ENCODE data around the gene PIK3CD. TPM values are rescaled to one million over a fixed set of nuclear protein-coding genes. Genes with fewer than 3 reads are reported as not detected.

The PIK3CD gene
- polyA plus RNA-seq, 4 donors, result 1.8 to 16.8 (median 3.6) TPM

- no peak for DNase-seq
These were observed 79.6 kb downstream of the PIK3CD start for GRCh38 chr1:9731051-9731537.

GRCh38 chr1:9731561-9731960 is 80.0 kb downstream of the PIK3CD start:
- FAIRE-seq (no peak), DNase-seq (no peak)
- WGBS, 3 donors, result 94 to 97% (median 95%) methylated on average over 18 of the region's 18 CpGs
- H3K9me3 ChIP-seq (ENCODE audit: control insufficient read depth in 2 of 2, insufficient read depth in 1 of 2, low read depth in 1 of 2, low read length in 1 of 2), result no peaks in the 10 kb centered on the region
- H3K27me3 ChIP-seq (ENCODE audit: control insufficient read depth in 3 of 3, insufficient read depth in 3 of 3, low read length in 3 of 3), result no peaks in the 10 kb centered on the region
- H3K4me1 ChIP-seq (ENCODE audit: control insufficient read depth in 3 of 3, insufficient read depth in 2 of 3, low read depth in 1 of 3, low read length in 2 of 3), result no peaks in the 10 kb centered on the region
- no peak overlapping the region for H3K4me3 ChIP-seq (ENCODE audit: low read depth in 1 of 3, low read length in 3 of 3)
- H3K36me3 ChIP-seq (ENCODE audit: control insufficient read depth in 3 of 3, insufficient read depth in 2 of 3, low read depth in 1 of 3, low read length in 3 of 3), result peaks cover 33 to 96% (median 48%) of the 10 kb centered on the region in 3 donors
- no peak overlapping the region for H3K27ac ChIP-seq (ENCODE audit: low read depth in 1 of 3, low read length in 2 of 3)

More at GRCh38 chr1:9731051-9731537, 79.6 kb downstream of the PIK3CD start:
- H3K9me3 ChIP-seq (ENCODE audit: control insufficient read depth in 2 of 2, insufficient read depth in 1 of 2, low read depth in 1 of 2, low read length in 1 of 2), result no peaks in the 10 kb centered on the region
- FAIRE-seq, result no peak
- no peak overlapping the region for H3K4me3 ChIP-seq (ENCODE audit: low read depth in 1 of 3, low read length in 3 of 3)
- no peaks in the 10 kb centered on the region for H3K4me1 ChIP-seq (ENCODE audit: control insufficient read depth in 3 of 3, insufficient read depth in 2 of 3, low read depth in 1 of 3, low read length in 2 of 3)
- H3K27me3 ChIP-seq (ENCODE audit: control insufficient read depth in 3 of 3, insufficient read depth in 3 of 3, low read length in 3 of 3), result no peaks in the 10 kb centered on the region
- no peak overlapping the region for H3K27ac ChIP-seq (ENCODE audit: low read depth in 1 of 3, low read length in 2 of 3)
- WGBS, 3 donors, result 96 to 97% (median 97%) methylated on average over 31 of the region's 31 CpGs
- peaks cover 33 to 96% (median 45%) of the 10 kb centered on the region in 3 donors for H3K36me3 ChIP-seq (ENCODE audit: control insufficient read depth in 3 of 3, insufficient read depth in 2 of 3, low read depth in 1 of 3, low read length in 3 of 3)

GRCh38 chr1:9732123-9732971 is 80.8 kb downstream of the PIK3CD start:
- H3K4me1 ChIP-seq (ENCODE audit: control insufficient read depth in 3 of 3, insufficient read depth in 2 of 3, low read depth in 1 of 3, low read length in 2 of 3), result no peaks in the 10 kb centered on the region
- H3K27me3 ChIP-seq (ENCODE audit: control insufficient read depth in 3 of 3, insufficient read depth in 3 of 3, low read length in 3 of 3), result no peaks in the 10 kb centered on the region
- peaks cover 37 to 95% (median 49%) of the 10 kb centered on the region in 3 donors for H3K36me3 ChIP-seq (ENCODE audit: control insufficient read depth in 3 of 3, insufficient read depth in 2 of 3, low read depth in 1 of 3, low read length in 3 of 3)
- 88 to 90% (median 89%) methylated on average over 18 of the region's 18 CpGs for WGBS, 3 donors
- H3K9me3 ChIP-seq (ENCODE audit: control insufficient read depth in 2 of 2, insufficient read depth in 1 of 2, low read depth in 1 of 2, low read length in 1 of 2), result no peaks in the 10 kb centered on the region
- FAIRE-seq (no peak), DNase-seq (no peak)
- no peak overlapping the region for H3K27ac ChIP-seq (ENCODE audit: low read depth in 1 of 3, low read length in 2 of 3)
- no peak overlapping the region for H3K4me3 ChIP-seq (ENCODE audit: low read depth in 1 of 3, low read length in 3 of 3)

- H3K27ac ChIP-seq (ENCODE audit: low read depth in 1 of 3, low read length in 2 of 3), result no peak overlapping the region
- no peaks in the 10 kb centered on the region for H3K9me3 ChIP-seq (ENCODE audit: control insufficient read depth in 2 of 2, insufficient read depth in 1 of 2, low read depth in 1 of 2, low read length in 1 of 2)
- peaks cover 33 to 94% (median 49%) of the 10 kb centered on the region in 3 donors for H3K36me3 ChIP-seq (ENCODE audit: control insufficient read depth in 3 of 3, insufficient read depth in 2 of 3, low read depth in 1 of 3, low read length in 3 of 3)
- H3K4me3 ChIP-seq (ENCODE audit: low read depth in 1 of 3, low read length in 3 of 3), result no peak overlapping the region
- WGBS, 3 donors, result 95 to 97% (median 95%) methylated on average over 14 of the region's 14 CpGs
- DNase-seq (no peak), FAIRE-seq (no peak)
- H3K27me3 ChIP-seq (ENCODE audit: control insufficient read depth in 3 of 3, insufficient read depth in 3 of 3, low read length in 3 of 3), result no peaks in the 10 kb centered on the region
- no peaks in the 10 kb centered on the region for H3K4me1 ChIP-seq (ENCODE audit: control insufficient read depth in 3 of 3, insufficient read depth in 2 of 3, low read depth in 1 of 3, low read length in 2 of 3)
These were observed 81.7 kb downstream of the PIK3CD start for GRCh38 chr1:9733160-9733789.

- FAIRE-seq, result no peak
- Histone ChIP-seq H3K27ac (ENCODE audit: low read depth in 1 of 3, low read length in 2 of 3) (no peak overlapping the region), H3K9me3 (ENCODE audit: control insufficient read depth in 2 of 2, insufficient read depth in 1 of 2, low read depth in 1 of 2, low read length in 1 of 2) (no peaks in the 10 kb centered on the region), H3K36me3 (ENCODE audit: control insufficient read depth in 3 of 3, insufficient read depth in 2 of 3, low read depth in 1 of 3, low read length in 3 of 3) (peaks cover 32 to 91% (median 45%) of the 10 kb centered on the region in 3 donors), H3K4me1 (ENCODE audit: control insufficient read depth in 3 of 3, insufficient read depth in 2 of 3, low read depth in 1 of 3, low read length in 2 of 3) (no peaks in the 10 kb centered on the region), H3K27me3 (ENCODE audit: control insufficient read depth in 3 of 3, insufficient read depth in 3 of 3, low read length in 3 of 3) (no peaks in the 10 kb centered on the region), H3K4me3 (ENCODE audit: low read depth in 1 of 3, low read length in 3 of 3) (no peak overlapping the region)
- DNase-seq, result no peak
- 95 to 97% (median 96%) methylated on average over 19 of the region's 19 CpGs for WGBS, 3 donors
These were observed 84.3 kb downstream of the PIK3CD start for GRCh38 chr1:9735800-9736199.

- Histone ChIP-seq H3K27ac (ENCODE audit: low read depth in 1 of 3, low read length in 2 of 3) (no peak overlapping the region), H3K4me3 (ENCODE audit: low read depth in 1 of 3, low read length in 3 of 3) (no peak overlapping the region), H3K4me1 (ENCODE audit: control insufficient read depth in 3 of 3, insufficient read depth in 2 of 3, low read depth in 1 of 3, low read length in 2 of 3) (no peaks in the 10 kb centered on the region), H3K9me3 (ENCODE audit: control insufficient read depth in 2 of 2, insufficient read depth in 1 of 2, low read depth in 1 of 2, low read length in 1 of 2) (no peaks in the 10 kb centered on the region), H3K36me3 (ENCODE audit: control insufficient read depth in 3 of 3, insufficient read depth in 2 of 3, low read depth in 1 of 3, low read length in 3 of 3) (peaks cover 31 to 91% (median 46%) of the 10 kb centered on the region in 3 donors), H3K27me3 (ENCODE audit: control insufficient read depth in 3 of 3, insufficient read depth in 3 of 3, low read length in 3 of 3) (no peaks in the 10 kb centered on the region)
- WGBS, 3 donors, result 89 to 94% (median 91%) methylated on average over 5 of the region's 5 CpGs
- FAIRE-seq, result no peak
- DNase-seq, result no peak
These were observed 84.7 kb downstream of the PIK3CD start for GRCh38 chr1:9736241-9736640.

- DNase-seq (no peak), FAIRE-seq (no peak)
- H3K36me3 ChIP-seq (ENCODE audit: control insufficient read depth in 3 of 3, insufficient read depth in 2 of 3, low read depth in 1 of 3, low read length in 3 of 3), result peaks cover 26 to 90% (median 46%) of the 10 kb centered on the region in 3 donors
- no peak overlapping the region for H3K4me3 ChIP-seq (ENCODE audit: low read depth in 1 of 3, low read length in 3 of 3)
- H3K4me1 ChIP-seq (ENCODE audit: control insufficient read depth in 3 of 3, insufficient read depth in 2 of 3, low read depth in 1 of 3, low read length in 2 of 3), result no peaks in the 10 kb centered on the region
- H3K9me3 ChIP-seq (ENCODE audit: control insufficient read depth in 2 of 2, insufficient read depth in 1 of 2, low read depth in 1 of 2, low read length in 1 of 2), result no peaks in the 10 kb centered on the region
- no peak overlapping the region for H3K27ac ChIP-seq (ENCODE audit: low read depth in 1 of 3, low read length in 2 of 3)
- H3K27me3 ChIP-seq (ENCODE audit: control insufficient read depth in 3 of 3, insufficient read depth in 3 of 3, low read length in 3 of 3), result no peaks in the 10 kb centered on the region
- 82 to 94% (median 88%) methylated on average over 9 of the region's 9 CpGs for WGBS, 3 donors
These were observed 85.5 kb downstream of the PIK3CD start for GRCh38 chr1:9737057-9737456.

- Histone ChIP-seq H3K27me3 (ENCODE audit: control insufficient read depth in 3 of 3, insufficient read depth in 3 of 3, low read length in 3 of 3) (no peaks in the 10 kb centered on the region), H3K36me3 (ENCODE audit: control insufficient read depth in 3 of 3, insufficient read depth in 2 of 3, low read depth in 1 of 3, low read length in 3 of 3) (peaks cover 24 to 86% (median 43%) of the 10 kb centered on the region in 3 donors), H3K27ac (ENCODE audit: low read depth in 1 of 3, low read length in 2 of 3) (no peak overlapping the region), H3K4me1 (ENCODE audit: control insufficient read depth in 3 of 3, insufficient read depth in 2 of 3, low read depth in 1 of 3, low read length in 2 of 3) (no peaks in the 10 kb centered on the region), H3K9me3 (ENCODE audit: control insufficient read depth in 2 of 2, insufficient read depth in 1 of 2, low read depth in 1 of 2, low read length in 1 of 2) (no peaks in the 10 kb centered on the region), H3K4me3 (ENCODE audit: low read depth in 1 of 3, low read length in 3 of 3) (no peak overlapping the region)
- FAIRE-seq, result no peak
- WGBS, 3 donors, result 90 to 91% (median 90%) methylated on average over 10 of the region's 10 CpGs
- DNase-seq, result no peak
These were observed 86.1 kb downstream of the PIK3CD start for GRCh38 chr1:9737671-9738070.

Data from small intestine (tissue), 7 donors.